SK-N-SH (cell line): Measurements from ENCODE around the gene ISLR. TPM values are rescaled to one million over a fixed set of nuclear protein-coding genes. Genes with fewer than 3 reads are reported as not detected.

ENCODE experiments used
- CTCF ChIA-PET: fragments of 300-600, 350-600 bp; formaldehyde crosslinking; extraction: SDS; loops from one replicate; lab custom pipeline; 2021; lab: Yijun Ruan, JAX
- POLR2A ChIA-PET: fragments of 350-600 bp; sonication (Branson Sonifier 250); formaldehyde crosslinking; extraction: SDS; loops from one replicate; lab custom pipeline; 2020; ENCODE audit warnings: antibody characterized with exemption, inconsistent platforms; lab: Yijun Ruan, JAX
- DNase-seq: peaks from one replicate; pipeline ENCODE4 v3.0.0; 2012
- H2AFZ ChIP-seq: fragments of 200-600 bp; sonication (generic); 2 replicates; pipeline ENCODE4 v1.8.1; 2016; ENCODE audit warnings: antibody characterized with exemption, mild to moderate bottlenecking, low read depth
- H3F3A ChIP-seq: fragments of 200-600 bp; sonication (generic); replicated peaks from 2 replicates; pipeline ENCODE3; 2016; ENCODE audit warnings: antibody characterized with exemption, mild to moderate bottlenecking; ENCODE audit not compliant: insufficient read depth
- H3K27ac ChIP-seq, 2 experiments: fragments of 200-500 bp in 1 of 2; fragments of 200-600 bp in 1 of 2; sonication (Bioruptor generic) in 1 of 2; sonication (generic), shearing (Covaris generic) in 1 of 2; 2 replicates each; pipeline versions ENCODE4 v1.5.1 to v1.6.1; 2014 to 2016; ENCODE audit warnings: low read depth in 2 of 2, inconsistent platforms in 1 of 2, low read length in 1 of 2, mild to moderate bottlenecking in 1 of 2, mixed read lengths in 1 of 2
- H3K27me3 ChIP-seq: fragments of 200-600 bp; sonication (generic), shearing (Covaris generic); 2 replicates; pipeline ENCODE4 v1.6.1; 2016; ENCODE audit warnings: mixed run types; ENCODE audit not compliant: insufficient read depth
- H3K36me3 ChIP-seq, 2 experiments: fragments of 200-500 bp in 1 of 2; fragments of 200-600 bp in 1 of 2; sonication (Bioruptor generic) in 1 of 2; sonication (generic) in 1 of 2; replicated peaks in 1 of 2; 2 replicates each; pipeline versions ENCODE3 to v1.5.1; 2014 to 2016; ENCODE audit warnings: low read length in 1 of 2, mild to moderate bottlenecking in 1 of 2; ENCODE audit not compliant: insufficient read depth in 2 of 2, control insufficient read depth in 1 of 2
- H3K4me1 ChIP-seq, 2 experiments: fragments of 200-500 bp in 1 of 2; fragments of 200-600 bp in 1 of 2; sonication (Bioruptor generic) in 1 of 2; sonication (generic), shearing (Covaris generic) in 1 of 2; 2 replicates each; pipeline versions ENCODE4 v1.5.1 to v1.6.1; 2014 to 2016; ENCODE audit warnings: low read depth in 1 of 2, low read length in 1 of 2, mixed run types in 1 of 2; ENCODE audit not compliant: insufficient read depth in 2 of 2, control insufficient read depth in 1 of 2
- H3K4me2 ChIP-seq: fragments of 200-600 bp; sonication (generic), shearing (Covaris generic); 2 replicates; pipeline ENCODE4 v1.6.1; 2017; ENCODE audit warnings: mixed run types
- H3K4me3 ChIP-seq, 2 experiments: fragments of 200-500 bp in 1 of 2; fragments of 200-600 bp in 1 of 2; sonication (Bioruptor generic) in 1 of 2; sonication (generic), shearing (Covaris generic) in 1 of 2; 2 replicates each; pipeline versions ENCODE4 v1.5.1 to v1.8.1; 2014 to 2016; ENCODE audit warnings: low read depth in 2 of 2, inconsistent platforms in 1 of 2, low read length in 1 of 2, mild to moderate bottlenecking in 1 of 2, mixed read lengths in 1 of 2, moderate library complexity in 1 of 2
- H3K79me2 ChIP-seq: fragments of 200-600 bp; sonication (generic); 2 replicates; pipeline ENCODE4 v1.8.1; 2017; ENCODE audit warnings: mild to moderate bottlenecking; ENCODE audit not compliant: insufficient read depth
- H3K9ac ChIP-seq: fragments of 200-600 bp; sonication (generic); 2 replicates; pipeline ENCODE4 v1.6.1; 2017; ENCODE audit warnings: mixed run types
- H3K9me2 ChIP-seq: fragments of 200-600 bp; sonication (generic); 2 replicates; pipeline ENCODE4 v1.6.1; 2017; ENCODE audit warnings: mixed run types
- H3K9me3 ChIP-seq: fragments of 200-600 bp; sonication (generic); 2 replicates; pipeline ENCODE4 v1.6.1; 2017; ENCODE audit warnings: mixed run types, mild to moderate bottlenecking, moderate library complexity
- H4K20me1 ChIP-seq: fragments of 200-600 bp; sonication (generic); 2 replicates; pipeline ENCODE4 v1.6.1; 2017; ENCODE audit warnings: mild to moderate bottlenecking, mixed run types; ENCODE audit not compliant: insufficient read depth
- CHD2 ChIP-seq: fragments of 150-350 bp; IDR thresholded peaks from 2 replicates; pipeline ENCODE4 v1.6.1; 2018; ENCODE audit warnings: low read length; ENCODE audit not compliant: partially characterized antibody
- ELF1 ChIP-seq: IDR thresholded peaks from 2 replicates; pipeline ENCODE4 v1.4.0; 2012
- EZH2phosphoT487 ChIP-seq: fragments of 200-600 bp; sonication (generic); IDR thresholded peaks from 2 replicates; pipeline ENCODE4 v1.6.1; 2017; ENCODE audit warnings: low read depth, mixed run types, mild to moderate bottlenecking, antibody characterized with exemption, moderate library complexity, borderline replicate concordance
- FOSL2 ChIP-seq: IDR thresholded peaks from 2 replicates; pipeline ENCODE4 v1.4.0; 2012; ENCODE audit warnings: low read depth, mild to moderate bottlenecking, moderate library complexity, borderline replicate concordance
- GABPA ChIP-seq: IDR thresholded peaks from 2 replicates; pipeline ENCODE4 v1.4.0; 2012; ENCODE audit warnings: low read depth, mild to moderate bottlenecking
- GATA2 ChIP-seq: sonication (generic); formaldehyde crosslinking; IDR thresholded peaks from 2 replicates; pipeline ENCODE4 v1.5.0; 2020; ENCODE audit warnings: mild to moderate bottlenecking, missing genetic modification reagents
- JUND ChIP-seq: IDR thresholded peaks from 2 replicates; pipeline ENCODE4 v1.4.0; 2012
- MXI1 ChIP-seq: IDR thresholded peaks from 2 replicates; pipeline ENCODE4 v1.6.1; 2012; ENCODE audit warnings: mild to moderate bottlenecking, low read depth, low read length, improper control_type of control experiment
- NRF1 ChIP-seq: IDR thresholded peaks from 2 replicates; pipeline ENCODE4 v1.6.1; 2012; ENCODE audit warnings: low read depth, mild to moderate bottlenecking, low read length
- POLR2AphosphoS5 ChIP-seq: IDR thresholded peaks from 2 replicates; pipeline ENCODE4 v1.6.1; 2012; ENCODE audit warnings: low read depth, low read length
- REST ChIP-seq: IDR thresholded peaks from 2 replicates; pipeline ENCODE4 v1.6.1; 2012; ENCODE audit warnings: mild to moderate bottlenecking, low read depth, low read length, moderate library complexity
- RFX5 ChIP-seq: IDR thresholded peaks from 2 replicates; pipeline ENCODE4 v1.6.1; 2012; ENCODE audit warnings: mild to moderate bottlenecking, improper control_type of control experiment, low read length
- RXRA ChIP-seq: IDR thresholded peaks from 2 replicates; pipeline ENCODE4 v1.4.0; 2012; ENCODE audit warnings: low read depth, mild to moderate bottlenecking, borderline replicate concordance
- TEAD4 ChIP-seq: IDR thresholded peaks from 2 replicates; pipeline ENCODE4 v1.4.0; 2012; ENCODE audit warnings: mild to moderate bottlenecking, borderline replicate concordance; ENCODE audit not compliant: insufficient read depth
- YY1 ChIP-seq: IDR thresholded peaks from 2 replicates; pipeline ENCODE4 v1.4.0; 2012; ENCODE audit warnings: low read depth, mild to moderate bottlenecking
- ZBTB33 ChIP-seq: IDR thresholded peaks from 2 replicates; pipeline ENCODE4 v1.4.0; 2012; ENCODE audit warnings: low read depth, borderline replicate concordance
- WGBS: methylation state at CpG from one replicate; pipeline ENCODE4 v1.1.6; 2017; ENCODE audit warnings: low lambda C conversion rate; 5-methylcytosine and 5-hydroxymethylcytosine counted together
- polyA plus RNA-seq, 3 experiments: library from polyadenylated mRNA; depleted of rRNA; stranded (reverse); fragments of >200 nt; gene quantifications; 2 replicates each; pipeline ENCODE4 v1.2.3, GENCODE V29; 2012
- TF ChIP-seq, protein P1 (sequence below): fragments of 150-350 bp; IDR thresholded peaks from 2 replicates; pipeline ENCODE4 v1.6.1; 2017; ENCODE audit warnings: antibody characterized with exemption, low read length, low read depth, borderline replicate concordance

The ISLR gene
- polyA plus RNA-seq, 1 of the 3 experiments (the other 2 are of a cell fraction) = 7.3 TPM

DNA sequence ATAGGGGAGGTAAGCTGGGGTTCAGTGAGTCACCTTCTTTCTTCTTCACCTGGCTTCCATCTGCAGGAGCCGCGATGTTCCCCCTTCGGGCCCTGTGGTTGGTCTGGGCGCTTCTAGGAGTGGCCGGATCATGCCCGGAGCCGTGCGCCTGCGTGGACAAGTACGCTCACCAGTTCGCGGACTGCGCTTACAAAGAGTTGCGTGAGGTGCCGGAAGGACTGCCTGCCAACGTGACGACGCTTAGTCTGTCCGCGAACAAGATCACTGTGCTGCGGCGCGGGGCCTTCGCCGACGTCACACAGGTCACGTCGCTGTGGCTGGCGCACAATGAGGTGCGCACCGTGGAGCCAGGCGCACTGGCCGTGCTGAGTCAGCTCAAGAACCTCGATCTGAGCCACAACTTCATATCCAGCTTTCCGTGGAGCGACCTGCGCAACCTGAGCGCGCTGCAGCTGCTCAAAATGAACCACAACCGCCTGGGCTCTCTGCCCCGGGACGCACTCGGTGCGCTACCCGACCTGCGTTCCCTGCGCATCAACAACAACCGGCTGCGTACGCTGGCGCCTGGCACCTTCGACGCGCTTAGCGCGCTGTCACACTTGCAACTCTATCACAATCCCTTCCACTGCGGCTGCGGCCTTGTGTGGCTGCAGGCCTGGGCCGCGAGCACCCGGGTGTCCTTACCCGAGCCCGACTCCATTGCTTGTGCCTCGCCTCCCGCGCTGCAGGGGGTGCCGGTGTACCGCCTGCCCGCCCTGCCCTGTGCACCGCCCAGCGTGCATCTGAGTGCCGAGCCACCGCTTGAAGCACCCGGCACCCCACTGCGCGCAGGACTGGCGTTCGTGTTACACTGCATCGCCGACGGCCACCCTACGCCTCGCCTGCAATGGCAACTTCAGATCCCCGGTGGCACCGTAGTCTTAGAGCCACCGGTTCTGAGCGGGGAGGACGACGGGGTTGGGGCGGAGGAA, 40.5 kb upstream of the ISLR start:
- TF ChIP-seq TEAD4 (no peak), ZBTB33 (no peak), FOSL2 (no peak), YY1 (no peak), MXI1 (no peak), ELF1 (no peak), RXRA (no peak), JUND (no peak), CHD2 (no peak), EZH2phosphoT487 (no peak), REST (no peak), GATA2 (CRISPR knock-in tag) (no peak), NRF1 (no peak), POLR2AphosphoS5 (no peak), GABPA (no peak), RFX5 (no peak)
- TF ChIP-seq, protein P1, sequence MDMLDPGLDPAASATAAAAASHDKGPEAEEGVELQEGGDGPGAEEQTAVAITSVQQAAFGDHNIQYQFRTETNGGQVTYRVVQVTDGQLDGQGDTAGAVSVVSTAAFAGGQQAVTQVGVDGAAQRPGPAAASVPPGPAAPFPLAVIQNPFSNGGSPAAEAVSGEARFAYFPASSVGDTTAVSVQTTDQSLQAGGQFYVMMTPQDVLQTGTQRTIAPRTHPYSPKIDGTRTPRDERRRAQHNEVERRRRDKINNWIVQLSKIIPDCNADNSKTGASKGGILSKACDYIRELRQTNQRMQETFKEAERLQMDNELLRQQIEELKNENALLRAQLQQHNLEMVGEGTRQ = no peak
- Histone ChIP-seq H3K79me2 (no peaks in the 10 kb centered on the region), H3K4me1 (peaks cover 10 to 36% of the 10 kb centered on the region in 2 experiments; a peak in 3 of 4 replicates), H3K4me2 (no peak overlapping the region), H3K27ac (no peak overlapping the region), H3K9me3 (no peaks in the 10 kb centered on the region), H3K9ac (no peak overlapping the region), H3K36me3 (no peaks in the 10 kb centered on the region), H3K27me3 (peaks cover 31% of the 10 kb centered on the region), H3K4me3 (no peak overlapping the region), H3F3A (peaks cover 6% of the 10 kb centered on the region), H4K20me1 (no peaks in the 10 kb centered on the region), H2AFZ (no peak overlapping the region), H3K9me2 (no peaks in the 10 kb centered on the region)
- ChIA-PET POLR2A (no interaction called here), CTCF (interaction anchor here (0.6 to 2.4 kb wide), 5 partner anchors 69 to 175 kb away, joined by 3 to 16 read pairs (median 3); no protein-coding TSS in a partner anchor)
- no peak for DNase-seq
- 97% methylated on average over 75 of the region's 90 CpGs for WGBS
